ENCODE measurements around the gene MXRA8. TPM values are rescaled to one million over a fixed set of nuclear protein-coding genes. Genes with fewer than 3 reads are reported as not detected.
"Not testable (repeated sequence)": the region's sequence is repeated elsewhere in the genome, so short reads cannot be mapped to it uniquely, and the experiment has no call there.

MXRA8 gene
- total RNA-seq, result 0.25 TPM in 1 of 2 replicates, not detected in the other

GRCh38 chr1:1358433-1359271 is at the start of gene MXRA8:
Gene MXRA8 (minus strand): TSS chr1:1358555. CDS start chr1:1358504, 51 bp downstream.
- DNase-seq (ENCODE audit: low read depth in 2 of 2), result no peak

GRCh38 chr1:1407636-1408318 is 49.4 kb upstream of the MXRA8 start:
- DNase-seq (ENCODE audit: low read depth in 2 of 2), result peak in 1 of 2 donors; percentile 70

- DNase-seq (ENCODE audit: low read depth in 2 of 2), result peak; percentile 80 to 92
Observed at GRCh38 chr1:1406821-1407635, 48.7 kb upstream of the MXRA8 start, which contains the start of gene MRPL20. Gene MRPL20 (minus strand): TSS chr1:1407293. CDS start chr1:1407217, 76 bp downstream.

- DNase-seq (ENCODE audit: low read depth in 2 of 2), result no peak
Observed at GRCh38 chr1:1406101-1406820, 47.9 kb upstream of the MXRA8 start.

GRCh38 chr1:1403653-1404052 is 45.3 kb upstream of the MXRA8 start:
- DNase-seq (ENCODE audit: low read depth in 2 of 2), result no peak

- not testable (repeated sequence) for DNase-seq (ENCODE audit: low read depth in 2 of 2)
Observed at GRCh38 chr1:1402901-1403392, 44.6 kb upstream of the MXRA8 start.

GRCh38 chr1:1402072-1402900 is 43.9 kb upstream of the MXRA8 start:
- DNase-seq (ENCODE audit: low read depth in 2 of 2), result peak; percentile 49 to 83

- no peak for DNase-seq (ENCODE audit: low read depth in 2 of 2)
Observed at GRCh38 chr1:1401457-1402010, 43.2 kb upstream of the MXRA8 start.

- peak in 1 of 2 donors; percentile 27 for DNase-seq (ENCODE audit: low read depth in 2 of 2)
Observed at GRCh38 chr1:1400576-1401456, 42.5 kb upstream of the MXRA8 start.

GRCh38 chr1:1399872-1400575 is 41.7 kb upstream of the MXRA8 start:
- DNase-seq (ENCODE audit: low read depth in 2 of 2), result peak in 1 of 2 donors; percentile 36

GRCh38 chr1:1399187-1399871 is 41.0 kb upstream of the MXRA8 start, which contains the start of gene CCNL2:
Gene CCNL2 (minus strand): TSS chr1:1399335. CDS start chr1:1399306, 29 bp downstream.
- peak; percentile 93 to 98 for DNase-seq (ENCODE audit: low read depth in 2 of 2)

GRCh38 chr1:1398677-1399186 is 40.4 kb upstream of the MXRA8 start:
- no peak for DNase-seq (ENCODE audit: low read depth in 2 of 2)

GRCh38 chr1:1397839-1398523 is 39.6 kb upstream of the MXRA8 start:
- peak in 1 of 2 donors; percentile 47 for DNase-seq (ENCODE audit: low read depth in 2 of 2)

- no peak for DNase-seq (ENCODE audit: low read depth in 2 of 2)
Observed at GRCh38 chr1:1395166-1395565, 36.8 kb upstream of the MXRA8 start.

- no peak for DNase-seq (ENCODE audit: low read depth in 2 of 2)
Observed at GRCh38 chr1:1394116-1394515, 35.8 kb upstream of the MXRA8 start.

- no peak for DNase-seq (ENCODE audit: low read depth in 2 of 2)
Observed at GRCh38 chr1:1393428-1393827, 35.1 kb upstream of the MXRA8 start.

Data from dermis microvascular lymphatic vessel endothelial cell (primary cell).